SU-DHL-6 (cell line): Measurements from ENCODE around the gene PAM16.

Source experiments
- H2AFZ ChIP-seq: fragments of 200-600 bp; sonication (generic); 2 replicates; pipeline ENCODE4 v1.6.1; 2014; ENCODE audit warnings: low read depth, mild to moderate bottlenecking, moderate library complexity, mixed read lengths, antibody characterized with exemption, low read length; ENCODE audit not compliant: severe bottlenecking
- H3F3A ChIP-seq: fragments of 200-600 bp; shearing (Covaris generic); 2 replicates; pipeline ENCODE4 v1.6.0; 2016; ENCODE audit warnings: antibody characterized with exemption, mild to moderate bottlenecking; ENCODE audit not compliant: insufficient read depth
- H3K27ac ChIP-seq: fragments of 200-600 bp; sonication (generic); 2 replicates; pipeline ENCODE4 v1.5.1; 2016; ENCODE audit warnings: low read depth, mild to moderate bottlenecking, low read length, moderate library complexity, mixed read lengths
- H3K27me3 ChIP-seq: fragments of 200-600 bp; sonication (generic), shearing (Covaris generic); 2 replicates; pipeline ENCODE4 v1.6.0; 2014; ENCODE audit warnings: mild to moderate bottlenecking, low read length
- H3K36me3 ChIP-seq: fragments of 200-600 bp; sonication (generic); 2 replicates; pipeline ENCODE4 v1.6.1; 2014; ENCODE audit warnings: mild to moderate bottlenecking, low read length, mixed read lengths
- H3K4me2 ChIP-seq: fragments of 300-600, 200-600 bp; shearing (Covaris generic), sonication (generic); 2 replicates; pipeline ENCODE4 v1.6.0; 2014; ENCODE audit warnings: low read length, low read depth, mild to moderate bottlenecking; ENCODE audit not compliant: poor library complexity, severe bottlenecking
- H3K4me3 ChIP-seq: fragments of 200-600 bp; sonication (generic); 2 replicates; pipeline ENCODE4 v1.5.1; 2014; ENCODE audit warnings: antibody characterized with exemption, low read length, mild to moderate bottlenecking, mixed read lengths; ENCODE audit not compliant: insufficient read depth, poor library complexity, severe bottlenecking
- H3K79me2 ChIP-seq: fragments of 200-600 bp; sonication (generic); 2 replicates; pipeline ENCODE4 v1.6.1; 2014; ENCODE audit warnings: mild to moderate bottlenecking, low read length, moderate library complexity; ENCODE audit not compliant: insufficient read depth
- H3K9ac ChIP-seq: fragments of 200-600 bp; sonication (generic); 2 replicates; pipeline ENCODE4 v1.7.0; 2014; ENCODE audit warnings: mild to moderate bottlenecking, low read length
- H3K9me2 ChIP-seq: fragments of 200-600 bp; sonication (generic); replicated peaks from 2 replicates; pipeline ENCODE4 v1.6.1; 2014; ENCODE audit warnings: low read length; ENCODE audit not compliant: insufficient read depth
- H3K9me3 ChIP-seq: fragments of 200-600 bp; sonication (generic); 2 replicates; pipeline ENCODE4 v1.6.1; 2014; ENCODE audit warnings: low read length, mixed read lengths; ENCODE audit not compliant: insufficient read depth
- H4K20me1 ChIP-seq: fragments of 200-600 bp; sonication (generic); 2 replicates; pipeline ENCODE4 v1.6.1; 2014; ENCODE audit warnings: low read depth, mild to moderate bottlenecking, antibody characterized with exemption, low read length, moderate library complexity, mixed read lengths
- EZH2phosphoT487 ChIP-seq: fragments of 200-600 bp; sonication (generic), shearing (Covaris generic); conservative IDR thresholded peaks from 2 replicates; pipeline ENCODE4 v1.6.1; 2018; ENCODE audit warnings: mild to moderate bottlenecking, antibody characterized with exemption, low read length, moderate library complexity, mixed read lengths
- TF ChIP-seq, protein P1 (sequence below): fragments of 200-600 bp; sonication (generic); IDR thresholded peaks from one replicate; pipeline ENCODE4 v1.5.1; 2017; ENCODE audit warnings: antibody characterized with exemption, mild to moderate bottlenecking, low read length, moderate library complexity; ENCODE audit not compliant: insufficient read depth, poor library complexity, severe bottlenecking

The PAM16 gene

DNA sequence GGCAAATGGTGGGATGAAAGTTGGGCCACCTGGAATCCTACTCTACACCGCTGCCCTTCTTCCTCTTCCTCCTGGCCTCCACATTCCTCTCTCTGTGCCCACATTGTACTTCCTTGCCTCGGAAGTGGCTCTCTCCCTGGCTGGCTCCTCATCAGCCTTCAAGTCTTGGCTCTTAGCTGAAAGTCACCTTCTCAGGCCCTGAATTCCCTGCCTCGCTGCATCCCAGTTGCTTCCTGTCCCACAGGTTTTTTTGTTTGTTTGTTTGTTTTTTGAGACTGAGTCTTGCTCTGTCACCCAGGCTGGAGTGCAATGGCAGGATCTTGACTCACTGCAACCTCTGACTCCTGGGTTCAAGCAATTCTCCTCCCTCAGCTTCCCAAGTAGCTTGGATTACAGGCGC, 2.6 kb upstream of the PAM16 start:
- Histone ChIP-seq H3K9me2 (no peaks in the 10 kb centered on the region), H3K36me3 (peaks cover 3% of the 10 kb centered on the region; the same call in 1 of the 2 replicates), H3K27me3 (no peaks in the 10 kb centered on the region), H2AFZ (no peak overlapping the region), H4K20me1 (no peaks in the 10 kb centered on the region), H3K9me3 (no peaks in the 10 kb centered on the region), H3K4me2 (no peak overlapping the region), H3K4me3 (no peak overlapping the region), H3K9ac (no peak overlapping the region), H3F3A (0 out of 2 replicates have a peak, but pooled peaks cover 4% of the 10 kb centered on the region), H3K27ac (no peak overlapping the region), H3K79me2 (peaks cover 24% of the 10 kb centered on the region)
- no peak for TF ChIP-seq EZH2phosphoT487
- TF ChIP-seq, protein P1, sequence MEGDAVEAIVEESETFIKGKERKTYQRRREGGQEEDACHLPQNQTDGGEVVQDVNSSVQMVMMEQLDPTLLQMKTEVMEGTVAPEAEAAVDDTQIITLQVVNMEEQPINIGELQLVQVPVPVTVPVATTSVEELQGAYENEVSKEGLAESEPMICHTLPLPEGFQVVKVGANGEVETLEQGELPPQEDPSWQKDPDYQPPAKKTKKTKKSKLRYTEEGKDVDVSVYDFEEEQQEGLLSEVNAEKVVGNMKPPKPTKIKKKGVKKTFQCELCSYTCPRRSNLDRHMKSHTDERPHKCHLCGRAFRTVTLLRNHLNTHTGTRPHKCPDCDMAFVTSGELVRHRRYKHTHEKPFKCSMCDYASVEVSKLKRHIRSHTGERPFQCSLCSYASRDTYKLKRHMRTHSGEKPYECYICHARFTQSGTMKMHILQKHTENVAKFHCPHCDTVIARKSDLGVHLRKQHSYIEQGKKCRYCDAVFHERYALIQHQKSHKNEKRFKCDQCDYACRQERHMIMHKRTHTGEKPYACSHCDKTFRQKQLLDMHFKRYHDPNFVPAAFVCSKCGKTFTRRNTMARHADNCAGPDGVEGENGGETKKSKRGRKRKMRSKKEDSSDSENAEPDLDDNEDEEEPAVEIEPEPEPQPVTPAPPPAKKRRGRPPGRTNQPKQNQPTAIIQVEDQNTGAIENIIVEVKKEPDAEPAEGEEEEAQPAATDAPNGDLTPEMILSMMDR: no peak

DNA sequence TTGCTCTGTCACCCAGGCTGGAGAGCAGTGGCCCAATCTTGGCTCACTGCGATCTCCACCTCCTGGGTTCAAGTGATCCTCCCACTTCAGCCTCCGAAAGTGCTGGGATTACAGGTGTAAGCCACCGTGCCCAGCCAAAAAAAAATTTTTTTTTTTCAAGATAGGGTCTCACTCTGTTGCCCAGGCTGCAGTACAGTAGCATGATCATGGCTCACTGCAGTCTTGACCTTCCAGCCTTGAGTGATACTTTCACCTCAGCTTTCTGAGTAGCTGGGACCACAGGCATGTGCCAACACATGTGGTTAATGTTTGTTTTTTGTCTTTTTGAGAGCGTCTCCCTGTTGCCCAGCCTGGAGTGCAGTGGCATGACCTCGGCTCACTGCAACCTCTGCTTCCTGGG, 1.7 kb upstream of the PAM16 start:
- H3K36me3 ChIP-seq: no peaks in the 10 kb centered on the region
- H3K27me3 ChIP-seq: no peaks in the 10 kb centered on the region
- no peak overlapping the region for H2AFZ ChIP-seq
- no peaks in the 10 kb centered on the region for H3K9me2 ChIP-seq
- H4K20me1 ChIP-seq: no peaks in the 10 kb centered on the region
- H3K4me2 ChIP-seq: no peak overlapping the region
- no peak overlapping the region for H3K4me3 ChIP-seq
- H3K79me2 ChIP-seq: peaks cover 32% of the 10 kb centered on the region
- 0 out of 2 replicates have a peak, but pooled peaks cover 4% of the 10 kb centered on the region for H3F3A ChIP-seq
- no peak overlapping the region for H3K9ac ChIP-seq
- no peaks in the 10 kb centered on the region for H3K9me3 ChIP-seq
- TF ChIP-seq, protein P1: no peak
- no peak for TF ChIP-seq EZH2phosphoT487
- no peak overlapping the region for H3K27ac ChIP-seq

DNA sequence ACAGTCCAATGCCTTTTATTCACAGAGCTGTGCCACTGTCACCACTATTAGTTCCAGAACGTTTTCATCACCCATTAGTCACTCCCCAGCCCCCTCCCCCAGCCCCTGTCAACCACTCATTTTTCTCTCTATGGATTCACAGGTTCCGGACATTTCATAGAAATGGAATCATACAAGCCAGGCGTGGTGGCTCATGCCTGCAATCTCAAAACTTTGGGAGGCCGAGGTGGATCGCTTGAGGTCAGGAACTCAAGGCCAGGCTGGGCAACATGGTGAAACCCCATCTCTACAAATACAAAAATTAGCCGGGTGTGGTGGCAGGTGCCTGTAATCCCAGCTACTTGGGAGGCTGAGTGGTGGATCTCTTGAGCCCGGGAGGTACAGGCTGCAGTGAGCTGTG, 759 bp upstream of the PAM16 start:
- H4K20me1 ChIP-seq: no peaks in the 10 kb centered on the region
- peak overlapping the region; percentile 64 for H2AFZ ChIP-seq
- TF ChIP-seq, protein P1: no peak
- no peak for TF ChIP-seq EZH2phosphoT487
- no peaks in the 10 kb centered on the region for H3K9me2 ChIP-seq
- H3K9me3 ChIP-seq: no peaks in the 10 kb centered on the region
- peak overlapping the region; percentile 85 for H3K9ac ChIP-seq
- H3F3A ChIP-seq: 0 out of 2 replicates have a peak, but pooled peaks cover 4% of the 10 kb centered on the region
- H3K27me3 ChIP-seq: no peaks in the 10 kb centered on the region
- peak overlapping the region; percentile 50 for H3K4me2 ChIP-seq
- no peak overlapping the region for H3K4me3 ChIP-seq
- H3K79me2 ChIP-seq: peaks cover 42% of the 10 kb centered on the region
- peak overlapping the region; percentile 36 for H3K27ac ChIP-seq
- H3K36me3 ChIP-seq: no peaks in the 10 kb centered on the region
